K562 (cell line): ENCODE results near the gene ZNF138. TPM values are rescaled to one million over a fixed set of nuclear protein-coding genes. Genes with fewer than 3 reads are reported as not detected.

Source experiments
- CAMTA2 ChIP-seq: fragments of 250-450 bp; sonication (Bioruptor Pico); conservative IDR thresholded peaks from 2 replicates; pipeline ENCODE4 v1.5.1; 2022
- GTF2E2 ChIP-seq: fragments of 200-800 bp; sonication (Bioruptor generic); IDR thresholded peaks from 2 replicates; pipeline ENCODE4 v1.6.1; 2016; ENCODE audit warnings: missing genetic modification characterization, missing compliant biosample characterization
- HLTF ChIP-seq: fragments of 450-650 bp; IDR thresholded peaks from 2 replicates; pipeline ENCODE4 v1.6.1; 2016
- MAFF ChIP-seq: IDR thresholded peaks from 2 replicates; pipeline ENCODE4 v1.6.1; 2012; ENCODE audit warnings: low read length, improper control_type of control experiment
- MYBL2 ChIP-seq, 2 experiments: fragments of 450-650 bp in 1 of 2; sonication (generic) in 1 of 2; formaldehyde crosslinking in 1 of 2; IDR thresholded peaks; 2 replicates each; pipeline versions ENCODE4 v1.6.1 to v1.8.1; 2017 to 2022; ENCODE audit warnings: borderline replicate concordance in 1 of 2, inconsistent platforms in 1 of 2, low read depth in 1 of 2, mild to moderate bottlenecking in 1 of 2, missing genetic modification reagents in 1 of 2, moderate library complexity in 1 of 2
- NR3C1 ChIP-seq: sonication (generic); formaldehyde crosslinking; IDR thresholded peaks from 2 replicates; pipeline ENCODE4 v1.8.1; 2022; ENCODE audit warnings: missing genetic modification reagents
- PHB ChIP-seq: fragments of 250-450 bp; sonication (Bioruptor Pico); IDR thresholded peaks from 2 replicates; pipeline ENCODE4 v1.5.0; 2021
- PHF20 ChIP-seq: fragments of 450-650 bp; IDR thresholded peaks from 2 replicates; pipeline ENCODE4 v1.6.1; 2018; ENCODE audit not compliant: partially characterized antibody
- POLR2G ChIP-seq: fragments of 200-400 bp; formaldehyde crosslinking; IDR thresholded peaks from 2 replicates; pipeline ENCODE4 v1.6.1; 2017; ENCODE audit warnings: low read depth, mild to moderate bottlenecking, antibody characterized with exemption, low read length, moderate library complexity
- PPARD ChIP-seq: fragments of 250-450 bp; sonication (Bioruptor Pico); IDR thresholded peaks from 2 replicates; pipeline ENCODE4 v1.8.0; 2022; ENCODE audit warnings: inconsistent platforms, mild to moderate bottlenecking, moderate library complexity
- RBBP5 ChIP-seq: fragments of 200-600 bp; sonication (generic); IDR thresholded peaks from 2 replicates; pipeline ENCODE4 v1.6.1; 2012; ENCODE audit warnings: borderline replicate concordance, mild to moderate bottlenecking, low read length, control low read depth, inconsistent platforms; ENCODE audit not compliant: insufficient read depth, poor library complexity, severe bottlenecking
- TAF15 ChIP-seq: fragments of 200-400 bp; formaldehyde crosslinking; IDR thresholded peaks from 2 replicates; pipeline ENCODE4 v1.6.1; 2017; ENCODE audit warnings: mild to moderate bottlenecking, low read depth, low read length, moderate library complexity
- TRIM24 ChIP-seq, 2 experiments: fragments of 450-650 bp; IDR thresholded peaks; 2 replicates each; pipeline ENCODE4 v1.6.1; 2016
- ZBTB11 ChIP-seq, 3 experiments: fragments of 200-800 bp in 1 of 3; fragments of 250-450 bp in 1 of 3; fragments of 450-650 bp in 1 of 3; sonication (Bioruptor Pico) in 1 of 3; sonication (Bioruptor generic) in 1 of 3; formaldehyde crosslinking in 1 of 3; IDR thresholded peaks; 2 replicates each; pipeline versions ENCODE4 v1.6.1 to v1.8.0; 2016 to 2022; ENCODE audit warnings: mild to moderate bottlenecking in 2 of 3, missing genetic modification characterization in 2 of 3, missing compliant biosample characterization in 1 of 3, moderate library complexity in 1 of 3
- ZBTB2 ChIP-seq: fragments of 450-650 bp; IDR thresholded peaks from 2 replicates; pipeline ENCODE4 v1.6.1; 2016; ENCODE audit warnings: antibody characterized with exemption
- ZBTB7A ChIP-seq: IDR thresholded peaks from 2 replicates; pipeline ENCODE4 v1.6.1; 2011; ENCODE audit warnings: low read depth, mild to moderate bottlenecking, low read length, moderate library complexity, borderline replicate concordance; ENCODE audit not compliant: control insufficient read depth
- ZEB2 ChIP-seq: fragments of 450-650 bp; IDR thresholded peaks from 2 replicates; pipeline ENCODE4 v1.6.1; 2016
- ZNF395 ChIP-seq: fragments of 200-800 bp; sonication (Bioruptor generic); IDR thresholded peaks from 2 replicates; pipeline ENCODE4 v1.6.1; 2017; ENCODE audit warnings: missing genetic modification characterization, missing compliant biosample characterization
- ZNF511 ChIP-seq: sonication (generic); formaldehyde crosslinking; IDR thresholded peaks from 2 replicates; pipeline ENCODE4 v1.8.0; 2022; ENCODE audit warnings: mild to moderate bottlenecking, missing genetic modification reagents
- ZNF583 ChIP-seq: fragments of 250-450 bp; sonication (Bioruptor Pico); IDR thresholded peaks from 2 replicates; pipeline ENCODE4 v1.4.0; 2020
- ZNF584 ChIP-seq: fragments of 200-800 bp; sonication (Bioruptor generic); IDR thresholded peaks from 2 replicates; pipeline ENCODE4 v1.6.1; 2016; ENCODE audit warnings: low read depth, mild to moderate bottlenecking, missing genetic modification characterization, missing compliant biosample characterization
- polyA plus RNA-seq, 8 experiments: library from polyadenylated mRNA; depleted of rRNA in 4 of 8; stranded (reverse) in 5 of 8; unstranded in 3 of 8; fragments of >200 nt; fragmentation: Nextera tagmentation in 2 of 8; fragmentation: Illumina TruSeq in 1 of 8; extraction: Ambion mirVana in 2 of 8; extraction: Trizol in 1 of 8; gene quantifications; 2 replicates each; pipeline versions ENCODE4 v1.2.1 to v1.2.3, GENCODE V29; 2011 to 2014; ENCODE audit warnings: inconsistent platforms in 1 of 8, missing spikeins in 1 of 8
- total RNA-seq, 7 experiments: library from RNA; depleted of rRNA in 6 of 7; stranded (reverse); fragments of >200 nt in 6 of 7; fragmentation: Illumina TruSeq in 2 of 7; extraction: Trizol in 2 of 7; gene quantifications; 2 replicates each; pipeline versions ENCODE4 v1.2.1 to v1.2.3, GENCODE V29; 2011 to 2021; ENCODE audit warnings: low replicate concordance in 1 of 7

ZNF138 gene
- total and polyA plus RNA-seq, 9 of the 15 experiments (the other 6 are each of a cell fraction or from before 2014, with no cell fraction given) = 14.6 to 34.9 (median 22.6) TPM

- TF ChIP-seq ZBTB11 (CRISPR knock-in tag; IDR thresholded peaks at IDR 0.05) (no peak), MYBL2 (IDR thresholded peaks at IDR 0.05; ENCODE audit: low read depth) (no peak), MYBL2 (CRISPR knock-in tag; IDR thresholded peaks at IDR 0.05; ENCODE audit: borderline replicate concordance) (no peak), TAF15 (no peak), POLR2G (no peak), CAMTA2 (CRISPR knock-in tag) (no peak), ZEB2 (no peak), RBBP5 (no peak), ZNF584 (no peak), ZBTB7A (no peak), HLTF (no peak), PHF20 (no peak), ZNF395 (CRISPR knock-in tag) (no peak), ZNF511 (CRISPR knock-in tag) (no peak), TRIM24 (IDR thresholded peaks at IDR 0.05) (peak; percentile 80 to 90), PPARD (CRISPR knock-in tag) (no peak), ZNF583 (CRISPR knock-in tag) (no peak), NR3C1 (CRISPR knock-in tag) (no peak), ZBTB2 (no peak), GTF2E2 (tag) (no peak), PHB (no peak), MAFF (peak; percentile 61; the same call in 1 of the 2 replicates)
Measured at GRCh38 chr7:64744680-64745079, 49.5 kb upstream of the ZNF138 start (continued).
